ENCODE results near the gene SIGLEC8. TPM values are rescaled to one million over a fixed set of nuclear protein-coding genes. Genes with fewer than 3 reads are reported as not detected.

The SIGLEC8 gene
- total RNA-seq, result not detected in 2 replicates

GRCh38 chr19:51458051-51458645 is at the start of gene SIGLEC8:
Gene SIGLEC8, minus strand, starts transcription at chr19:51458454. Its CDS starts 67 bp downstream, at chr19:51458387.

DNA sequence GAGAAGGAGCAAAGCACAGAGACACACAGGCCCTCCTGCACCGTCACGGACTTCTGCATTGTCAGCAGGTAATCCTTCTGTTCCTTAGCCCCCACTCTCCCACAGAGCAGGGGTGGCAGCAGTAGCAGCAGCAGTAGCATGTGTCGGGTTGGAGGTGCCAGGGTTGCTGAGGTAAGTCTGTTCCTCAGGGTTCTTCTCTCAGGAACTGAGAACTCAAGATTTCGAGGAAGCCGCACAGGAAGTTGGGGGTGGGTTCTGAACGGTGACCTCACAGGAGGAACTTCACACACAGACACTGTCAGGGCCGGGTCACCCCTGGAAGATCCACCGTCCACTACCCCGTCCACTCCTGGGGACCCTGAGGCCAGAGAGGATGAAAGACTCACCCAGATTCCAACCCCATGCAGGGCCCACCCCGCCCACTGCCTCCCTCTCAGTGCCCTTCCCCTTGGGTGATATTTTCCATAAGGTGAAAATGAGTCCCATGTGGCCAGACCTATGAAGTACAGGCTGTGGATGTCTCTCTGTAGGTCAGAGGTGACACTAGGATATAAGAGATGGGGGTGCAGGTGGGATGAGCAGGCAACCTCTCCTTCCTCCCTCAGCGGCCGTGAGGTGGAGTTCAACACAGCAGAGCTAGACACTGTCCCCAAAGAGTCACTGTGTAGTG is 43.5 kb upstream of the SIGLEC8 start, which contains the start of gene SIGLEC12:
TSS of gene SIGLEC12 (minus strand) at position 207 of the 670 bp plus-strand sequence. CDS start at position 140, 67 bp downstream.

DNA sequence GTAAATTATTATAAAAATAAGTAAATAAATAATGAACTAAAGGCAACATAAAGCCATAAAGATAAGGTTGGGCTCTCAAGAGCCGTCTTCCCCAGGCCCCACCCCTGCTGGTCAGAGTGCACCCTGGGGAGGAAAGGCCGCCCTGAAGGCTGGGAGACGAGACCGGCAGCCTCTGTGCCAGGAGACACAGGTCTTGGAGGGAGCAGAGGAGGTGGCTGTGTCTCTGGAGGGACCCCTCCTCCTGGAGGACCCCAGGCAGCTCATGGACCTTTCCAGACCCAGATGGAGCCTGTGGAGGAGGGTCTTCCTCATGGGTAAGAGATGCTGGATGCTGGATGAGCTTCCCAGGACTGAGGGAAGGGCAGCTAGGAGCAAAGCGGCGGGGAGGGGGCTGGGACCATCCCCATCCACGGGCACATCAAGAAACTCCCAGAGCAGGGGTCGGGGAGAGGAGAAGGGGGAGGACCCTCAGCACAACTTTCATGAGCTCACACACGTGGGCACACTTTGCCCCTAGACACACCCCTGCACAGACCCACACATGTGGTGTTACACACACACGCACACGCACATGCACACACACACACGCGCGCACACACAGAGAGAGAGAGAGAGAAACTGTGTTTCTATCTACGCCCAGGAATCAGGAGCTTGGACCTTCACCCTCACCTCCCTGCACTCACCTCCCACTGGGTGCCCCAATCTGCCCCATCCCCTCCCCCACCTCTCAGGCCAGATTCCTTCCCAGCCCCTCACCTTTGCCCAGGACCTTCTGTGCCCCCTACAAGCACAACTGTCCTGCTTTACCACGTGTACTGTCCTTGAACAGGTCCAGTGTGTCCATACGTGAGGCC is 20.4 kb upstream of the SIGLEC8 start, which contains the start of gene CEACAM18:
TSS of gene CEACAM18 (plus strand) at position 159 of the 854 bp plus-strand sequence.

DNA sequence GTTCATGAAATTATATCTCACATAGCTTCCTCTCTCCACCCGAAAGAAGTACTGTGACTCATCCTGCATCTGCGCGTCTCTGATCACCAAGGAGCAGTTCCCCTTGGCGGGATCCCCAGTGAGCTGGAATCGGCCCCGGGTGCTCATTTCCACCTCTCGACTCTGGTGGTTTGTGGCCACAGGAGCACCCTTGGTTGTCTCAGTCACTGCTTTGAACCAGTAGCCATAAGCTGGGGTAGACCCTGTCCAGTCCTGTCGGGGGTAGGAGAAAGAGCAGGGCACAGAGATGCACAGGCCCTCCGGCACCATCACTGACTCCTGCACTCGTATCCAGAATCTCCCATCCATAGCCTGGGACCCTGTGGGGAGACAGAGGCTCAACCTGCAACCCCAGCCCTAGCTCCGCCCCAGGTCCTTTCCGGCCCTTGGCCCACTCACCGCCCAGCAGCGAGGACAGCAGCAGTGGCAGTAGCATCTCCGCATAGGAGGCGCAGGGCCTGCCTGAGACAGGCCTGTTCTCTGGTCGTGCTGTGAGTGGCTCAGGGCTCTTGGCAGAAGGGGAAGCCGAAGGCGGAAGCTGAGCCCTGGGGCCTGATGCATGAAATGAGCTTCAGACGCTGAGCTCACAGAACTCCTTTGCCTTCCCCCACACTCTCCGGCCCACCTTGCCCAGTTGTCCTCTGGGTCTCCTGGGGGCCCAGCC is 41.0 kb downstream of the SIGLEC8 start, which contains the start of gene SIGLEC10:
TSS of gene SIGLEC10 (minus strand) at position 536 of the 703 bp plus-strand sequence. CDS start at position 475, 61 bp downstream.

Other genes with a start within 250 kb of the SIGLEC8 start
- not detected in 2 replicates for gene CD33, start 233.4 kb downstream of the SIGLEC8 start, total RNA-seq
- gene SIGLECL1, start 207.4 kb downstream of the SIGLEC8 start, total RNA-seq, result not detected in 2 replicates
- not detected in 2 replicates for gene IGLON5, start 146.8 kb downstream of the SIGLEC8 start, total RNA-seq
- gene VSIG10L, start 116.3 kb downstream of the SIGLEC8 start, total RNA-seq, result 0.44 and 1.2 TPM in 2 replicates
- gene ETFB, start 92.1 kb downstream of the SIGLEC8 start, total RNA-seq, result 153 and 193 TPM in 2 replicates
- gene CLDND2, start 89.5 kb downstream of the SIGLEC8 start, total RNA-seq, result not detected in 2 replicates
- not detected in 2 replicates for gene NKG7, start 85.8 kb downstream of the SIGLEC8 start, total RNA-seq
- gene LIM2, start 70.5 kb downstream of the SIGLEC8 start, total RNA-seq, result not detected in 2 replicates
- not detected in 2 replicates for gene C19orf84, start 67.9 kb downstream of the SIGLEC8 start, total RNA-seq
- not detected in 2 replicates for gene SIGLEC10, start 40.8 kb downstream of the SIGLEC8 start, total RNA-seq
- gene CEACAM18, start 20.1 kb upstream of the SIGLEC8 start, total RNA-seq, result not detected in 2 replicates
- not detected in 2 replicates for gene SIGLEC12, start 43.3 kb upstream of the SIGLEC8 start, total RNA-seq
- not detected in 2 replicates for gene SIGLEC6, start 73.2 kb upstream of the SIGLEC8 start, total RNA-seq
- 4.8 and 8.7 TPM in 2 replicates for gene ZNF175, start 112.8 kb upstream of the SIGLEC8 start, total RNA-seq
- gene SIGLEC5, start 171.9 kb upstream of the SIGLEC8 start, total RNA-seq, result not detected in 2 replicates
- not detected in 2 replicates for gene SIGLEC14, start 188.4 kb upstream of the SIGLEC8 start, total RNA-seq
- gene SPACA6, start 234.9 kb upstream of the SIGLEC8 start, total RNA-seq, result 4.2 and 6.3 TPM in 2 replicates

All from smooth muscle cell of trachea (primary cell).